Measurements from ENCODE around the gene ZNF740.

ZNF740 gene

DNA sequence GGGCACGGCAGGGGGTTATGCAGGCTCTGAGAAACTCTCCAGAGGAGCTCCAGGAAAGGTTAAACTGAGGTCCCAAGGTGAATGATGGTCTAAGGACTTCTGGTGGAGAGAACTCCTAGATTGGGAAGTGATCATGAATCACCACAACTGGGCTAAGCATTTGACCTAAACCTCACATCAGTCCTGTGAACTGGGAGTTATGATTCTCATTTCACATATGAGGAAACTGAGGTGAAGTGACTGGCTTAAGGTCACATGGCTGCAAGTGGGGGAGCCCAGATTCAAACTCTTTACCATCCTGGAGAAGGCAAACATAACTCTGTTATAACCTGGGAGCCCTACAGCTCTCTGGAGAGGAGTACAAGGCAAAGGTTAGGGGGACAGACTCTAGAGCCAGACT lies 47.3 kb downstream of the ZNF740 start:
- DNase-seq: no peak

DNA sequence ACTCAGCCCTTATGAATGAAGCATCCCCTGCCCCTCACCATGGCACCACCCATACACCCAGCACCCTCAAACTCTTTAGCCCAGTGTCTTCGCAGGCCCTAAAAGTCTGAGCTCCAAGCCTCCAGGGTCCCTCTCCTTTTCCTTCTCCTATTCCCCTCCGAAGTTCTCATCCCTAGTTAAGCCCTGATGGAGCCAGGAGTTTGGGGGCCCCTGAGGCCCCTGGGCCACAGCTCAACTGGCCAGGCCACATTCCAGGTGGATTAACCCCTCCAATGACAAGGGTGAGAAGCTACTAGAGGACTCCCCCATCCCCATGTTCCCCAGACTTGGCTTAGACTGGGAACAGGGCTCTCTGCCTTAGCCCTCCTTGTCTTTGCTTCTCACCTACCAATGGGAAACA lies 48.9 kb downstream of the ZNF740 start:
- DNase-seq: no peak

DNA sequence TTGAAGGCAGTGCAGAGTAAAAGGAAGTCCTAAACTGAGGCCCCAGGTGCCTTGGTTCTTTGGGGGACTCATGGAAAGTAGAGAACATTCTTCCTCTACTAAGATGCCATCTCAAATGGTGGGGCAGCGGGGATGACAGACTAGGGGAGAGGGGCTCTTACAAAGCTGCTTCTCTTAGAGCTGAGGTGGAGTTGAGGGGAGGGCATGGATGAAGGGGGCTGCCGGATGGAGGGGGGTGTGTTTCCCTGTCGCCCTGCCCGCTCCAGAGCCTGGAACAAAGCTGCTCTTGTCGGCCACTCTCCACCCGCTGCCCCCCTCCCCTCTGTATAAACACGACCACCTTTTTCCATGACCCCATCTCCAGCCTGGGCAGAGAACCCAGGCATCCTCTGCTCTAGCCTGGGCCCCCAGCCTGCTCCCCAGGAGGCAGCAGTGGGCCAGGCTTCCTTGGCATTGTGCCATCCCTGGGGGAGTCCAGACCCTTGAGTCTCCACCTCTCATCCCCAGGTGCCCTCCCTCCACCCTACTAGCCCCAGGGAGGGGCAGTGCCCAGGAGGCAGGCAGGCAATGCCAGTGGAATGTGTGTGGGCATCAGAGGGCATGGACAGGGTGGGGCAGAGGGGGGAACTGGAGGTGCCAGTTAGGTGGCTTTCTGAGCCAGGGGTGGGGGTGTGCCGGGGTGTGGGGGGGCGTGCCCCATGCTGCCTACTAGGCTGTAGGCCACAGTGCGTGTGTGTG lies 49.8 kb downstream of the ZNF740 start:
- DNase-seq: no peak

DNA sequence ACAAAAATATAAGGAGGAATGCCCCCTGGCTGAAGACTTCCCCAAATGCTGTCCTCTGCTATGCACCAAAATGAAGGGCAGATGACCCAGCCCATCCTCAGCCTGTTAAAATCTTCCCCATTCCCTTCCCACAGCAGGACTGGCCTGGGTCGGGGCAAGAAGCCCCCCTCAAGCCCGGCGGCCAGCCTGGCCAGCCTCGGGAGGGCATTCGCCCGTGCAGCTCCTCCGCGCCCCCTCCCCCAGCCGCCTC lies 51.1 kb downstream of the ZNF740 start:
- DNase-seq: no peak

DNA sequence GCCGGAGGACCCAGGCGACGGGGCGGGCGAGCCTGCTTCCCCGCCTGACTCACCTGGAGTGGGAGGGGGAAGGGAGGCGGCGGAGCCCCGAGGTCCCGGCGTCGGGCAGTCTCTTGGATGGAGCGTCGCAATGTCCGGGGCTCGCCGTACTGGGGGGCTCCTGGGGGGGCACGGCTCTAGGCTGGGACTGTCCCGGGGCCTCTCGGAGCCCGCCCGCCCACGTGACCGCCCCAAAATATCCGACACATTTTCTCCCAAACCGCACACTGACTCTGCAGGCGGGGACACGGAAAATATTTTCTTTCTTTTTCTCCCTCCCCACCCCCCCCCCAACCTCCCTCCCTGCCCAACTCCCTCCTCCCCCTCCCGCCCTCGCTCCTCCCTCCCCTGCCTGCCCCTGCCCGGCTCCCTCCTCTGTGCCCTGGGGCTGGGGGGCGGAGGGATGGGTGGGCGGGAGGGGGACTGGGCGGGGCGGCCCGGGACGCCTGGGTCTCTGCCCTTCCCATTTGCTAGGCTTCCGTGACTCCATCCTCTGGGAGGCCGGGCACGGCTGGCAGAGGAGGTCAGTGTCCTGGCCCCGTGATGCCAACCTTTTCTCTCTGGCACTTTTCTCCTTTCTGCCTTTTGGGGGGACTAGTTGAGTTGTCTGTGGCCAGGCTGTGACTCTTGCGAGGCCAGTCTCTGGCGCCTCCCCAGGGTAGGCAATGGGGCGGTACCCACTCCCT lies 51.6 kb downstream of the ZNF740 start, which contains the start of gene RARG:
Gene RARG (minus strand): TSS at position 289 of the 725 bp plus-strand sequence. CDS start 4,664 bp downstream, outside the sequence.
- DNase-seq: peak; percentile 22

DNA sequence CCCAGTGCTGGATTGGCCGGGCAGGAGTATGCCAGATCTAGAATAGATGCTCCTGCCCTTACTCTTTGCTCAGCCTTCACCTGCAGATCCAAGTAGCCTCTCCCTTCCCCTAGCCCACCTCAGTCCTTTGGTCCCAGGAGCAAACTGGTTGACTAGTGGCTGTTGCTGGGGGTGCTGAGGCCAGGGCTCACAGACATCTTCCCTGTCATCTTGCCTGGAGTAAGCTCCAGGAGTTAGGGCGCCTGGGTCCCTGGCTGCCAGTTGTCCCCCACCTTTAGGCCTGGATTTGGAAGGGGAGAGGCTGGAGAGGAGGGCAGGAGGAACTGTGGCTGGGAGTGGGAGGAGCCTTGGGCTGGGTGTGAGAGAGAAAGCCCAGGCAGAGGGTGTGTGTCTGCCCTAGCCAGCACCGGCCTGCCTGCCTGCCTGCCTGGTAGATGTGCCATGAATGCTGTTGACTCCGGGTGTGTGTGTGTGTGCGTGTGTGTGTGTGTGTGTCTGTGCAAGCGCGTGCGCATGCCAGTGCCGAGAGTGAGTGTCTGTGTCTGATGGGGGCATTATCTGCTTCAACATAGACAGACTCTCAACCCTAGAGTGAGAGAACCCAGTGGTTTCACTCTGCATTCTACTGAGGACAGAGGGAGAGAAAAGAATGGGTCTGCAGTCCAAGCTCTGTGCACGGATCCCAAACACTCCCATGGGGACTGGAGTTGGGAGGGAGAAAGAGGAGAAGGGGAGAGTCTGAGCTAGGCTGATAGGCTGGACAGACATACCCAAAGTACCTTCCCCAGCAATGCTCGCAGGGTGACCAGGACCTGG lies 52.3 kb downstream of the ZNF740 start:
- peak; percentile 22 for DNase-seq

DNA sequence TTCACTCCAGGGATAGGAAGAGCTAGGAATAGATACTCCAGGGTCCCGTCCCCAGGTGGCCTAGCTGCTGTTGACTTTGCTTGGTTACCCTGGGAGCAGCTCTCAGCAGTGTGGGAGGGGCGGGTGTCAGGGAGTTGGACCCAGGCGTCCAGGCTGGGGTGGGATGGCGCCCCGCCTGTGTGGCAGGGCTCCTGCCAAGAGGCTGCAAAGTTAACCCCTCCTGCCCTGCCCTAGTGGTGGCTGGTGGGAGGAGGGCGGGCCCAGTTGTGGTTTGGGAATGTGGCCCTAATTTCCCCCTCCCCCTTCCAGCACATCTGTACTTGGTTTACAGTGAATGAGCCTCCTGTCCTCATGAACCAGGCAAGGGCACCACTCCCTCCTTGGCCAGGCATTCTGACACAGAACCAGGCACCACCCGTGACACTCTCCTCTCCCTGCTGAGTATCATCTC lies 53.2 kb downstream of the ZNF740 start:
- no peak for DNase-seq

DNA sequence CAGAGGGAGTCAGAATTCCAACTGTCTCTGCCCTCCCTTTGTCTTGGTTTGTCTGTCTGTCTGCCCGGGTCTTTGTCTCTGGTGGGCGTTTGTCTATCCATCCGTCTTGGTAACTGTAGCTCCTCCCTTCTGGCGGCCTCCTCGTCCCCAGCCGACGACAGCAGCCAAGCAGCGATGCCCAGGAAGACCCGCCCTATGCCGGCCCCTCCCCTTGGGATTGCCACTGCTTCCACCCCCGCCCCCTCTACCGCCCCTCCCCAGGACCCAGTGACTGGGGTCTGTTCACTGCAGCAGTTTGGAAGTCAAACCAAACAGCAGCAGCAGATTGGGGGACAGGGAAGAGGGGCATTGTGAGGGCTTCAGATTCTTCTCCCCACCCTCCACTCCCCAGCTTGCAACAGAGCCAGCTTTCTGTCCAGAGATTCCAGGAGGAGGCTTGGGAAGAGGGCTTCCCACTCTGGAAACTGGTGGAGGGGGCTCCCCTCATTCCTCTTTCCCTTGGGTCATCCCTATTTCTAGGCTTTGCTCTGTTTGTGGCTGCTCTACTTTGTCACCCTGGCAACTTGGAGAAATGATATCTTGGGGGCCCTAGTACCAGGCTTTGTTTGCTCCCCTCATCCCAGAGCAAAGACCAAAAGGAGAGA lies 53.9 kb downstream of the ZNF740 start:
- DNase-seq: peak; percentile 33

DNA sequence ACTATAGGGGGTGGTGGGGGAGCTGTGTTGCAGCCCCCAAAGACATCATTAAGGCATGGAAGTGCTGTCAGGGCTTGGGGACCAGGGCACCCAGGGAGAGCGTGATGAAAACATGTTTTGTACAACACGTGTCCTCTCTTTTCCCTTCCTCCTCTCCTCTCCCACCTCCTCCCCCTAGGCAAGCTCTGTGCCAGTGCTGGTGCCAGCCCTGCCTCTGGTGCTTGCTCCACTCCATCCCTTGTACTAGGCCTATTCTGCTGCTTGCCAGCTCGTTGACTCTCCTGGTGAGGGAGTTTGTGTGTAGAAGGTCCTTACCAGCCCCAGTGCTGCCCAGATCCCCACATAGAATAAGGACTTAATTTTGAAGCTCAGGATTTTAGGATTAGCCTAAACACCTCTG lies 54.6 kb downstream of the ZNF740 start:
- DNase-seq: no peak

DNA sequence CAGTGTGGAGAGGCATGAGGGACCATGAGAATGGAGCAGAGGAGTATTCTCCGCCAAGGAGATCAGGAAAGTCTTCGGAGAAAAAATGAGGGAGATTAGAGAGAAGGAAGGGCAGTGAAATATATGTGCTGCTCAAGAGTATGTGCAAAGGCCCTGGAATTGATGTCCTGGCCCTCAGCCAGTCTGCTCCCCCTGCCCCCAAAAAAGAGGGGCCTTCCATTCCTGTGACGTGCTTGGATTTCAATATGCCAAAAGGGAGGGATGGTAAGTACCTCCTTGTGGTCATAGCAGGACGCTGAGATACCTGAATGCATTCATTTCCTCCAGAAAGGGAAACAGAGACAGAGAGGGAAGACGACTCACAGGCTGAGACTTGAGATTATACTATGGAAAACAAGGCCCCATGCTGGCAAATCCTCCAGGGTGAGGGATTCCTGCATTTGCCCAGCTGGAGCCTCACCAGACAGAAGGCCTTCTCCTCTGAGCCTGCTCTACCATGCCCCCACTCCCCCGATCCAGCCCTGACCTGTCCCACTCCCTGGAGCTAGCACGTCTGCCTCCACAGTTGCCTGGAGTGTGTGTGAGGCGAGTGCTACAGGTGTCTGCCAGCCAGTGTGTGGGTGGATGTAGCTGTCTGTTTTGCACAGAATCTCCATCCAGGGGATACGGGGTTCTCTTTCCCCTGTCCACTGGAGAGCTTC lies 55.4 kb downstream of the ZNF740 start:
- DNase-seq: no peak

DNA sequence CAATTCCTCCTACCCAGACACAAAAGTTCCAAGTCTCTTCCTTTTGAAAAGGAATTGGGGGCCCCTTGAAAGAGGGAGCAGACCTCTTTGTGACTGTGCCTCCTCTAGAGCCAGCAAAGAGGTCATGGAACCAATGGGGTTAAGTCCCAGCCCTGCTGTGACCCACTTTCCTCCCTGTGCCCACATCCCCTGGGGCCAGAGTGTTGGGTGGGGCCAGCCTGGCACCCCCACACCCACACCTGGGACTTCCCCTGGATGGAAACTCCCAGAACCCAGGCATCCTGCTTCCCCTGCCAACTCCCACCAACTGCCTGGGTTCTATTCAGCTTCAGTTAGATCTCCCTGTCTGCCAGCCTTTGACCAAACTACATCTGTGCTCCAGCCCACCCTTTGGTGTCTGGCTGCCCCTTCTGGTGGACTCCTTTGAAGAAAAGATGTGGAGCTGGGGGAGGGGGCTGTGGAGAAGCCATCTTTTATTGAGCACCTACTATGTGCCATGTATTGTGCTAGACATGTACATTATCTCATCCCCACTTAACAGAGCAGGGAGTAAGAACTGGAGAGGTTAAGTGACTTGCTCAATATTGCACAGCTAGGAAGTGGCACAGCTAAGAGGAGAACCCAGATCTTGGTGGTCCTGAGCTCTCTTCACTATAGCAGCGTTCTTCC lies 56.1 kb downstream of the ZNF740 start:
- no peak for DNase-seq

DNA sequence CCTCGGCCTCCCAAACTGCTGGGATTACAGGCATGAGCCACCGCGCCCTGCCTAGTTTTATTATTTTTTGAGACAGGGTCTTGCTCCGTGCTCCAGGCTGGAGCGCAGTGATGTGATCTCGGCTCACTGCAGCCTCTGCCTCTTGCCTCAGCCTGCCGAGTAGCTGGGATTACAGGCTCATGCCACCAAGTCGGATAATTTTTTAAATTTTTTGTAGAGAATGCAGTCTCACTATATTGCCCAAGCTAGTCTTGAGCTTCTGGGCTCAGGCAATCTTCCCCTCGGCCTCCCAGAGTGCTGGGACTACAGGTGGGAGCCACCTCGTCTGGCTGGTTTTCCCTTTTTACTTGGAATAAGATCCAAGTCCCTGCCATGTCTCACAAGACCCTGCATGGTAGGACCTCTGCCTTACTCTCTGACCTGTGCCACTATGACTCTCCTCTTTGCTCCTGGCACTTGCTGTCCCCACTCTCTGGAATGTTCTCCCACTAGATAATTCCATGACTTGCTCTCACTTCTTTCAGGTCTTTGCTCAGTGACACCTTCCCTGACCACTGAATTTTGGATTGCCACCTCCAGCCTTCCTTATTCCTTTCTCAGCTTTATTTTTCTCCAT lies 59.2 kb downstream of the ZNF740 start:
- DNase-seq: no peak

DNA sequence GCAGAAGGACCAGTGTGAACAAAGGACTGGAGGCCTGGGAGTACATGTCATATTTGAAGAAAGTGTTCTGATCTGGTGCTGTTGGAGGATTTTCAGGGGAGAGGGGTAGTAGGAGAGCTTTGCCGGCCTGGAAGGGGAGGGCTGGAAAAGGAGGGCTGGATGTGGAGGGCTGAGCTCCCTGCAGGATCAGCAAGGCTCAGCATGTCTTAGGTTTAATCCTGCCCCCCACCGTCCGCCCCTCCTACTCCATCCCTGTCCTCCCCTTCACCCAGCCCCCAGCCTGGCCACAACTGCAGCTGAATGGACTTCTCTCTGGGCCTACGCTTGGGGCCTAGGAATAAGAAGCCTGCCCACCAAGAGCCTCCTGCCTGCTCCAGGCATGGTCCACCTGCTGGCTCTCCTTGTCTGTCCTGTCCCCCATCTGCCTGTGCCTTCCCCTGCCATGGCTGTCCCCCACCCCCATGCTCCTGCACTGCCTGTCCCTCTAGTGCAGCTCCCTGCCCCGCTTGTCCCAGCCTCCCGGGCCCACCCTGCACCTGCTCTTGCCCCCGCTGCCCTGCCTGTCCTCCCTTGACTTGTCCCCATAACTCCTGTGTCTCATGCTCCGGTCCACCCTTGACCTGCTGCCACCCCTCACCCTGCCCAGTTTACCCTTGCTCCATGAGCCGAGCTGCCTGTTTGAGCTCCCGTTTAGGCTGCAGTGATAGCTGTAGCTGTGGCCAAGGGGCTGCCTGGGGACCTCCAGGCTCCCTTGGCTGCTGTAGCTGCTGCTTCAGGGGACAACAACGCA lies 61.3 kb downstream of the ZNF740 start:
- DNase-seq: no peak

DNA sequence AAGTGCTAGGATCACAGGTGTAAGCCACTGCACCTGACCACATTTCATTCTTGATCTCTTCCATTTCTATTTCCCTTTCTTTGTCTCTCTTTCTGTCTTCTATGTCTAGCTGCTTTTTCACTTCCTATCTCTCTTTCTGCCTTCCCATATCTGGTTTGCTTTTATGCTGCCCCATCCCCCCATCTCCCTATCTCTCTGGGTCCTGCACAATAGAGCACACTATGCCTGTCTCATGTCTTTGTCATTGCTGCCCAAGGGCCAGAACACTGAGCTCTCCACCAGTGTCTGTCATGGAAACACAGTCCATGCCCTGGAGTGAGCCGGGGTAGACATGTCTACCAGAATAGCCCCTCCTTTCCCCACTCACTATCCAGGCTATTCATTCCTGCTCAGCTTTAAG lies 63.8 kb downstream of the ZNF740 start:
- DNase-seq: no peak

Data from DMS79 treated with DMSO at 0.1 percent for 48 hours (cell line).